SW 1271 (cell line): ENCODE data around the gene RAX.

Experiments used
- DNase-seq, 2 experiments: peaks; one replicate each; lab custom pipeline; 2025; lab: John Stamatoyannopoulos, UW

The RAX gene

GRCh38 chr18:59272891-59273758 is at the start of gene RAX:
RAX (minus strand) TSS chr18:59273454; CDS start chr18:59273206, 248 bp downstream.
- peak in 1 of 2 experiments; percentile 6 for DNase-seq

- no peak for DNase-seq
Observed at GRCh38 chr18:59318460-59319050, 45.3 kb upstream of the RAX start, which contains the start of gene CPLX4. CPLX4 (minus strand) TSS chr18:59318649; CDS start chr18:59318462, 187 bp downstream.

- no peak for DNase-seq
Observed at GRCh38 chr18:59311631-59312030, 38.4 kb upstream of the RAX start.

GRCh38 chr18:59308938-59309260 is 35.6 kb upstream of the RAX start:
- DNase-seq: no peak

GRCh38 chr18:59308248-59308937 is 35.1 kb upstream of the RAX start:
- peak in 1 of 2 experiments; percentile 35 for DNase-seq

GRCh38 chr18:59306640-59307039 is 33.4 kb upstream of the RAX start:
- DNase-seq: no peak

- no peak for DNase-seq
Observed at GRCh38 chr18:59305295-59305694, 32.0 kb upstream of the RAX start.

- DNase-seq: no peak
Observed at GRCh38 chr18:59303656-59304195, 30.5 kb upstream of the RAX start.

GRCh38 chr18:59303006-59303405 is 29.8 kb upstream of the RAX start:
- no peak for DNase-seq

- no peak for DNase-seq
Observed at GRCh38 chr18:59301929-59302328, 28.7 kb upstream of the RAX start.

GRCh38 chr18:59300676-59301285 is 27.5 kb upstream of the RAX start:
- no peak for DNase-seq

GRCh38 chr18:59298871-59299270 is 25.6 kb upstream of the RAX start:
- no peak for DNase-seq

- DNase-seq: no peak
Observed at GRCh38 chr18:59293317-59293716, 20.1 kb upstream of the RAX start.

GRCh38 chr18:59286341-59286740 is 13.1 kb upstream of the RAX start:
- no peak for DNase-seq

- DNase-seq: no peak
Observed at GRCh38 chr18:59282341-59282740, 9.1 kb upstream of the RAX start.

- no peak for DNase-seq
Observed at GRCh38 chr18:59279722-59280121, 6.5 kb upstream of the RAX start.

GRCh38 chr18:59279193-59279592 is 5.9 kb upstream of the RAX start:
- DNase-seq: no peak

- DNase-seq: no peak
Observed at GRCh38 chr18:59278793-59279192, 5.5 kb upstream of the RAX start.

GRCh38 chr18:59276047-59276446 is 2.8 kb upstream of the RAX start:
- DNase-seq: no peak

GRCh38 chr18:59275406-59275949 is 2.2 kb upstream of the RAX start:
- no peak for DNase-seq

GRCh38 chr18:59274533-59274928 is 1.3 kb upstream of the RAX start:
- DNase-seq: no peak
